Transverse colon (tissue), 4 donors: ENCODE data around the gene PPIL3. TPM values are rescaled to one million over a fixed set of nuclear protein-coding genes. Genes with fewer than 3 reads are reported as not detected.

Source experiments
- DNase-seq: peaks from one replicate; pipeline ENCODE4 v3.0.0-alpha.2; 2019
- H3K27ac ChIP-seq, 4 donors: fragments of 200-600 bp; sonication (generic); 2 replicates each; pipeline ENCODE4 v1.5.1; 2016 to 2018; ENCODE audit warnings: inconsistent platforms in 4 of 4
- H3K27me3 ChIP-seq: fragments of 200-600 bp; sonication (generic); 2 replicates; pipeline ENCODE4 v1.5.1; 2017; ENCODE audit warnings: inconsistent platforms
- H3K36me3 ChIP-seq, 4 donors: fragments of 200-600 bp; sonication (generic); 2 replicates each; pipeline ENCODE4 v1.5.1; 2017 to 2019; ENCODE audit warnings: inconsistent platforms in 4 of 4
- H3K4me1 ChIP-seq, 4 donors: fragments of 200-600 bp; sonication (generic); 2 replicates each; pipeline ENCODE4 v1.5.1; 2017 to 2020; ENCODE audit warnings: inconsistent platforms in 4 of 4
- H3K4me3 ChIP-seq, 4 donors: fragments of 200-600 bp; sonication (generic); 1 replicate in 1 of 4; 2 replicates in 3 of 4; pipeline versions ENCODE4 v1.5.1 to v1.6.1; 2017 to 2019; ENCODE audit warnings: inconsistent platforms in 4 of 4
- H3K9me3 ChIP-seq, 2 donors: fragments of 200-600 bp; sonication (generic); 2 replicates each; pipeline ENCODE4 v1.5.1; 2017 to 2019; ENCODE audit warnings: inconsistent platforms in 2 of 2
- CTCF ChIP-seq, 5 experiments: fragments of 200-600 bp in 3 of 5; fragments of 450-650 bp in 2 of 5; sonication (generic) in 3 of 5; IDR thresholded peaks; 1 replicate in 2 of 5; 2 replicates in 3 of 5; pipeline ENCODE4 v1.5.1; 2016 to 2017; ENCODE audit warnings: antibody characterized with exemption in 5 of 5, inconsistent platforms in 3 of 5, mild to moderate bottlenecking in 2 of 5, moderate library complexity in 1 of 5
- EP300 ChIP-seq: sonication (generic); formaldehyde crosslinking; IDR thresholded peaks from one replicate; pipeline ENCODE4 v1.6.1; 2017; ENCODE audit warnings: antibody characterized with exemption, low read depth
- POLR2A ChIP-seq: fragments of 450-650 bp; IDR thresholded peaks from one replicate; pipeline ENCODE4 v1.6.1; 2016; ENCODE audit warnings: antibody characterized with exemption, mild to moderate bottlenecking, moderate library complexity
- POLR2AphosphoS5 ChIP-seq, 3 donors: sonication (generic); formaldehyde crosslinking; IDR thresholded peaks; one replicate each; pipeline ENCODE4 v1.6.1; 2016; ENCODE audit warnings: antibody characterized with exemption in 3 of 3
- WGBS, 2 donors: methylation state at CpG; one replicate each; pipeline ENCODE4 v1.1.5; 2018; ENCODE audit warnings: low coverage in 1 of 2; 5-methylcytosine and 5-hydroxymethylcytosine counted together
- in situ Hi-C, 4 donors: fragments of 200-750 bp; cut with MboI; loops; one replicate each; pipeline versions ENCODE4 v1.15.0 to v1.15.1; 2017; ENCODE audit warnings: low sequenced_read_pairs in 3 of 4, low pct_ligation_motif_present in 1 of 4, low pct_unique_long_range_greater_than_20kb in 1 of 4
- intact Hi-C: fragments of 100-400 bp; cut with DNase I; formaldehyde crosslinking; loops from one replicate; pipeline ENCODE4 v1.15.1; 2023; ENCODE audit warnings: low total_unique reads
- total RNA-seq, 4 donors: library from RNA; depleted of rRNA; stranded (reverse); fragments of >200 nt; gene quantifications; one replicate each; pipeline ENCODE4 v1.1.0, GENCODE V29; 2016

The PPIL3 gene
- total RNA-seq, 4 donors from 2014 or later: 16.8 to 18.4 (median 17.7) TPM

GRCh38 chr2:200850512-200851256 is 38.2 kb downstream of the PPIL3 start:
- H3K4me1 ChIP-seq: peaks cover 0 to 6% (median 0%) of the 10 kb centered on the region in 4 donors
- no peak for TF ChIP-seq EP300
- TF ChIP-seq CTCF (IDR thresholded peaks at IDR 0.05): no peak
- TF ChIP-seq POLR2A: no peak
- no peak for TF ChIP-seq POLR2AphosphoS5 (IDR thresholded peaks at IDR 0.05)
- no peaks in the 10 kb centered on the region for H3K9me3 ChIP-seq
- WGBS, 2 donors: 82 to 91% methylated on average over 13 to 14 of the region's 14 CpGs
- no peak overlapping the region for H3K27ac ChIP-seq
- no peak overlapping the region for H3K4me3 ChIP-seq
- peaks cover 0 to 53% (median 26%) of the 10 kb centered on the region in 4 donors for H3K36me3 ChIP-seq
- intact Hi-C loops (no loop called here), in situ Hi-C loops (loop anchor here in 1 of 4 donors (25.0 kb wide), 1 partner anchor 538 kb away; the partner anchor contains the start of gene SPATS2L)
- no peaks in the 10 kb centered on the region for H3K27me3 ChIP-seq
- DNase-seq: no peak

GRCh38 chr2:200847939-200848338 is 40.9 kb downstream of the PPIL3 start:
- in situ Hi-C loops: no loop called here
- WGBS, 2 donors: 51 to 53% methylated on average over 1 to 4 of the region's 4 CpGs

GRCh38 chr2:200847269-200847668 is 41.6 kb downstream of the PPIL3 start:
- DNase-seq: no peak
- in situ Hi-C loops: no loop called here
- intact Hi-C loops: no loop called here
- Histone ChIP-seq H3K4me3 (no peak overlapping the region), H3K27me3 (no peaks in the 10 kb centered on the region), H3K36me3 (peaks cover 0 to 19% (median 8%) of the 10 kb centered on the region in 4 donors), H3K27ac (peak overlapping the region in 2 of 4 donors; percentile 23 to 40), H3K4me1 (peaks cover 0 to 6% (median 0%) of the 10 kb centered on the region in 4 donors), H3K9me3 (no peaks in the 10 kb centered on the region)
- TF ChIP-seq EP300: no peak
- TF ChIP-seq POLR2AphosphoS5 (IDR thresholded peaks at IDR 0.05): no peak
- TF ChIP-seq CTCF (IDR thresholded peaks at IDR 0.05): no peak
- TF ChIP-seq POLR2A: no peak

More at GRCh38 chr2:200847939-200848338, 40.9 kb downstream of the PPIL3 start:
- DNase-seq: no peak
- Histone ChIP-seq H3K4me1 (peaks cover 0 to 6% (median 0%) of the 10 kb centered on the region in 4 donors), H3K9me3 (no peaks in the 10 kb centered on the region), H3K4me3 (no peak overlapping the region), H3K36me3 (peaks cover 0 to 25% (median 11%) of the 10 kb centered on the region in 4 donors), H3K27ac (peak overlapping the region in 3 of 4 donors; percentile 19 to 40 (median 23)), H3K27me3 (no peaks in the 10 kb centered on the region)
- TF ChIP-seq EP300 (no peak), POLR2AphosphoS5 (IDR thresholded peaks at IDR 0.05) (no peak), CTCF (IDR thresholded peaks at IDR 0.05) (no peak), POLR2A (no peak)
- intact Hi-C loops: no loop called here

- in situ Hi-C loops (no loop called here), intact Hi-C loops (no loop called here)
- Histone ChIP-seq H3K27ac (no peak overlapping the region), H3K9me3 (no peaks in the 10 kb centered on the region), H3K4me3 (no peak overlapping the region), H3K4me1 (peaks cover 0 to 6% (median 0%) of the 10 kb centered on the region in 4 donors), H3K36me3 (peaks cover 0 to 4% (median 1%) of the 10 kb centered on the region in 4 donors), H3K27me3 (no peaks in the 10 kb centered on the region)
- 84 to 93% methylated on average over 5 to 10 of the region's 10 CpGs for whole genome bisulfite sequencing, 2 donors
- TF ChIP-seq POLR2A (no peak), CTCF (IDR thresholded peaks at IDR 0.05) (no peak), EP300 (no peak), POLR2AphosphoS5 (IDR thresholded peaks at IDR 0.05) (no peak)
- no peak for DNase-seq
Observed at GRCh38 chr2:200845669-200846325, 43.1 kb downstream of the PPIL3 start.
